NB4 (cell line): ENCODE data around the gene CPXM2.

Experiments used
- POLR2A ChIP-seq: IDR thresholded peaks from 2 replicates; pipeline ENCODE4 v1.6.1; 2011; ENCODE audit warnings: mild to moderate bottlenecking; ENCODE audit not compliant: insufficient read length; ENCODE audit errors: extremely low read depth
- TF ChIP-seq, protein P1 (sequence below): IDR thresholded peaks from one replicate; pipeline ENCODE4 v1.5.1; 2012; ENCODE audit warnings: low read depth, low read length

- TF ChIP-seq, protein P1, sequence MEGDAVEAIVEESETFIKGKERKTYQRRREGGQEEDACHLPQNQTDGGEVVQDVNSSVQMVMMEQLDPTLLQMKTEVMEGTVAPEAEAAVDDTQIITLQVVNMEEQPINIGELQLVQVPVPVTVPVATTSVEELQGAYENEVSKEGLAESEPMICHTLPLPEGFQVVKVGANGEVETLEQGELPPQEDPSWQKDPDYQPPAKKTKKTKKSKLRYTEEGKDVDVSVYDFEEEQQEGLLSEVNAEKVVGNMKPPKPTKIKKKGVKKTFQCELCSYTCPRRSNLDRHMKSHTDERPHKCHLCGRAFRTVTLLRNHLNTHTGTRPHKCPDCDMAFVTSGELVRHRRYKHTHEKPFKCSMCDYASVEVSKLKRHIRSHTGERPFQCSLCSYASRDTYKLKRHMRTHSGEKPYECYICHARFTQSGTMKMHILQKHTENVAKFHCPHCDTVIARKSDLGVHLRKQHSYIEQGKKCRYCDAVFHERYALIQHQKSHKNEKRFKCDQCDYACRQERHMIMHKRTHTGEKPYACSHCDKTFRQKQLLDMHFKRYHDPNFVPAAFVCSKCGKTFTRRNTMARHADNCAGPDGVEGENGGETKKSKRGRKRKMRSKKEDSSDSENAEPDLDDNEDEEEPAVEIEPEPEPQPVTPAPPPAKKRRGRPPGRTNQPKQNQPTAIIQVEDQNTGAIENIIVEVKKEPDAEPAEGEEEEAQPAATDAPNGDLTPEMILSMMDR: no peak
- no peak for TF ChIP-seq POLR2A
Observed at GRCh38 chr10:123888751-123889150, 2.9 kb downstream of the CPXM2 start.
